NOMO-1 treated with DMSO at 0.1 percent for 48 hours (cell line): Measurements from ENCODE around the gene DSG1.
"Not testable (repeated sequence)": the region's sequence is repeated elsewhere in the genome, so short reads cannot be mapped to it uniquely, and the experiment has no call there.

Experiments
- DNase-seq: peaks from one replicate; lab custom pipeline; 2025; ENCODE audit not compliant: unreplicated experiment; lab: John Stamatoyannopoulos, UW

The DSG1 gene

GRCh38 chr18:31329787-31330438 lies 12.0 kb downstream of the DSG1 start:
- no peak for DNase-seq

- no peak for DNase-seq
Measured at GRCh38 chr18:31343454-31343853, 25.5 kb downstream of the DSG1 start.

GRCh38 chr18:31353336-31353735 lies 35.4 kb downstream of the DSG1 start:
- DNase-seq = not testable (repeated sequence)

DNA sequence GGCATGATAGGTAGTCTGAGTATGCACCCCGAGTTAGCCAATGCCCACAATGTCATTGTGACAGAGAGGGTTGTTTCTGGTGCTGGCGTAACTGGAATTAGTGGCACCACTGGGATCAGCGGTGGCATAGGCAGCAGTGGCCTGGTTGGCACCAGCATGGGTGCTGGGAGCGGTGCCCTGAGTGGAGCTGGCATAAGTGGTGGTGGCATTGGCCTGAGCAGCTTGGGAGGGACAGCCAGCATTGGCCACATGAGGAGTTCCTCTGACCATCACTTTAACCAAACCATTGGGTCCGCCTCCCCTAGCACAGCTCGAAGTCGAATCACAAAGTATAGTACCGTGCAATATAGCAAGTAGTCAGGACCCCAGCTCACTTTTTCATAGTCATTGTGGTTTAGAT lies 37.0 kb downstream of the DSG1 start:
- DNase-seq = no peak

- no peak for DNase-seq
Measured at GRCh38 chr18:31356025-31356424, 38.1 kb downstream of the DSG1 start.

- no peak for DNase-seq
Measured at GRCh38 chr18:31364190-31364589, 46.2 kb downstream of the DSG1 start.

DNA sequence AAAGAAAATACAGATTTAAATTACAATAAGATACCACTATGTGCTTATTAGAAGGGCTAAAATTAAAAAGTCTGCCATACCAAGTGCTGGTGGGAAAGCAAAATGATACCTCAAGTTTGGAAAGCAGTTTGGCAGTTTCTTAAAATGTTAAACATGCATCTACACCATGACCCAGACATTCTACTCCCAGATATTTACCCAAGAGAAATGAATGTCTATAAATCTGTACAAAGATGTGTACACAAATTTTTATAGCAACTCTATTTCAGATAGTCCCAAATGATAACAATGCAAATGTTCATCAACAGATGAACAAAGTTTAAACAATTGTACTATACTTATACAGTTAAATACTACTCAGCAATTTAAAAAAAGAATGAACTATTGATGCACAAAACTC lies 51.5 kb downstream of the DSG1 start:
- no peak for DNase-seq

GRCh38 chr18:31371989-31372388 lies 54.0 kb downstream of the DSG1 start:
- DNase-seq = no peak

DNA sequence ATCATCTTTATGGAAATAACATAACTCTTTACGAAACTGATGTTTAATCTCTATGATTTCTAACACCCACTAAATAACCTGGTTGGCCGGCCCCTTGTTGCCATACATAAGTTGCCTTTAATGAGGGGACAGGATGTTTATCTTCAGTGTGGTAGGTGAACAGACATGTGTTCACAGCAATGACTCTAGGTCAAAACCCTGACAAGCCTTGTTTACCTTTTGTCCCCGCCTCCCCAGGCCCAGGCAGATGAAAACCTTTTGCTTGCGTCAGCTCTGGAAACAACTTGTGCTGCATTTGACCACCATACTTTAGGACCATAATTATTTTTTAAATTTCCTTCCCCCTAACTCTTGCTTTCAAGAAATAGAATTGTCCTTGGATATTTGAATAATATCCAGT lies 55.7 kb downstream of the DSG1 start:
- no peak for DNase-seq

GRCh38 chr18:31376477-31376876 lies 58.5 kb downstream of the DSG1 start, which contains the start of gene DSG4:
DSG4 (plus strand) TSS chr18:31376777; CDS start chr18:31376912, 135 bp downstream.
- DNase-seq = no peak

DNA sequence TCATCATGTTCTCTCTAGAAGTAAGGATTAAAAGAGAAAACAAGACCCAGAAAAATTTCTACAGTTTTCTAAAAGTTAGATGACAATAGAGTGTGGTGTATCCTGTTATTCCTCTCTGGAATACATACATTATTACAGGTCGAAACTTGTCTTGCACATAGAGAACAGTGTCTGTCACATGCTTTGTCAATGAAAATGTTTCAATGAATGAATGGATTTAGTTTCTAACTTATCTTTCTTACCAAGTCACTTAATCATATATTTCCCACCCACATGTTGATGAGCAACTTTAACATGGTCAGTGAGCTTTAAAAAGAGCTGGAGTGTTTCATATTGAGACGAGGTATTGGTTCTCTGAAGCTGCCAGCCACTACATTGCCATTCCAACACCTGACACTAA lies 63.0 kb downstream of the DSG1 start:
- DNase-seq = no peak

DNA sequence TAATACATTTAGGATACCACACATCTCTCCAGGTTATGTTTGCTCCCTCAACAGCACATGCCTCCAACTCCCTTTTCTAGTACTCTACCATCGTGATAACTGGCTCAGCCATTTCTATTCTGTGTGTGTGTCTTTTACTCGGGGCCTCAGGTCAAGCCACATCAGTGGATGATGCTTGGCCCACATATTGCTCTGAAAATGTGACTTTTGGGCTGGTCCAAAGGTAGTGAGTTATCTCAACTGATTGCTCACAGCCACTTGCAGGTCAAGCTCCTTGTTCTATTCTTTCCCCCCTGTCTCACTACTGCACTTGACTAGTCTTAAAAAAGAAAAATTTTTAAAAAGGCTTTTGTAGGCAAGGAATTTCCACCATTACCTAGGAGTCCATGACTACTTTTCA lies 64.1 kb downstream of the DSG1 start:
- no peak for DNase-seq

DNA sequence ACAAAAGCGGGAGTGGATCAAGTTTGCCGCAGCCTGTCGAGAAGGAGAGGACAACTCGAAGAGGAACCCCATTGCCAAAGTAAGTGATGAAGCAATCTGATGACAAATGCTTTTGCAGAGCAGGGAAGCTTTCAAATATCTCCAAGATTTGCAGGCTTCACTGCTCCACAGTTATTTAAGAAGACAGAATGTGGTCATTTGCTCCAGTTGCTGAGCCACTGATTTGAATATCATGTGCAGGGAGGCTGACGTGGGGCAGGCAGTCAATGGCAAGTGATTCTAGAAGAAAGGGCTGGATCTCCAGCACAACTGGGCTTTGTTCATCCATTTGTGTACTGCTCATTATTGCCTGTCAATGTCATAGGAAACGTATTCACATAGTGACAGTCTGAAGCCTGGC lies 68.8 kb downstream of the DSG1 start:
- DNase-seq = peak; percentile 69

- DNase-seq = no peak
Measured at GRCh38 chr18:31393286-31393685, 75.3 kb downstream of the DSG1 start.

- no peak for DNase-seq
Measured at GRCh38 chr18:31396796-31397612, 79.0 kb downstream of the DSG1 start.

GRCh38 chr18:31398191-31398590 lies 80.2 kb downstream of the DSG1 start:
- no peak for DNase-seq

- peak; percentile 56 for DNase-seq
Measured at GRCh38 chr18:31399306-31400032, 81.5 kb downstream of the DSG1 start.

- DNase-seq = no peak
Measured at GRCh38 chr18:31401156-31402025, 83.4 kb downstream of the DSG1 start.

DNA sequence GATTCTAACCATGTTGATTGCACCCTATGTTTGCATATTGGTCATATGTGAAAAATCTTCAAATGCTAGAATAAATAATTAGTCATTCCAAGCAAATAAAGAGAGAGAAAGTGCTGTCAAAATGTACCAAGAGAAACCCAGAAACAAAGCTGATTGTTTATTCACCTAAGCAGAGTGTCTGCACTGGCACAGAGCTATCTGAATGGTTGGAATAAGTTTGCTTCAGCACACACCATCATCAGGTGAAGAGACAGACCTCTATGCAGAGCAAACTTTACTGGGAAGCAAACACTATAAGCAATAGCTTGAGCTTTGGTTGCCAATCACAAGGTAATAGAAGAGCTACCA lies 84.0 kb downstream of the DSG1 start:
- no peak for DNase-seq

DNA sequence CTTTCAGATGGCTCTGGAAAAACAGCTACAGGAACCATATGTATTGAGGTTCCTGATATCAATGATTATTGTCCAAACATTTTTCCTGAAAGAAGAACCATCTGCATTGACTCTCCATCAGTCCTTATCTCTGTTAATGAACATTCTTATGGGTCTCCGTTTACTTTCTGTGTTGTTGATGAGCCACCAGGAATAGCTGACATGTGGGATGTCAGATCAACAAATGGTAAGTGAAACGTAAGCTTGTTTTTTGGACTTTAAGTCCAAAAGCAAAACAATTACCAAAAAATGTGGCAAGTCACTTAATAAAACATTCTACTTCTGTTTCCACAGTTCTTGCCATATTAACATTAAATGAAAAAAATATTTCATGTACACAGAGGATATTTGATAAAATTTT lies 85.4 kb downstream of the DSG1 start:
- no peak for DNase-seq
